ENCODE results near the gene KCNB1. TPM values are rescaled to one million over a fixed set of nuclear protein-coding genes. Genes with fewer than 3 reads are reported as not detected.

The KCNB1 gene
- total RNA-seq, 1 donor from 2014 or later = 5.7 TPM

GRCh38 chr20:49395659-49396058 is 86.8 kb downstream of the KCNB1 start:
- no peak for DNase-seq (ENCODE audit: low spot score in 2 of 2)
- FAIRE-seq = no peak

- DNase-seq (ENCODE audit: low spot score in 2 of 2) (no peak), FAIRE-seq (no peak)
Observed at GRCh38 chr20:49395183-49395582, 87.3 kb downstream of the KCNB1 start.

- no peak for DNase-seq (ENCODE audit: low spot score in 2 of 2)
- FAIRE-seq = no peak
Observed at GRCh38 chr20:49394757-49395156, 87.7 kb downstream of the KCNB1 start.

- no peak for DNase-seq (ENCODE audit: low spot score in 2 of 2)
- FAIRE-seq = no peak
Observed at GRCh38 chr20:49394264-49394663, 88.2 kb downstream of the KCNB1 start.

GRCh38 chr20:49393803-49394202 is 88.7 kb downstream of the KCNB1 start:
- FAIRE-seq (no peak), DNase-seq (ENCODE audit: low spot score in 2 of 2) (no peak)

- DNase-seq (ENCODE audit: low spot score in 2 of 2) = no peak
Observed at GRCh38 chr20:49392745-49393144, 89.7 kb downstream of the KCNB1 start.

GRCh38 chr20:49391404-49392245 is 90.8 kb downstream of the KCNB1 start:
- FAIRE-seq = no peak

More at GRCh38 chr20:49392745-49393144, 89.7 kb downstream of the KCNB1 start:
- FAIRE-seq = no peak

GRCh38 chr20:49389854-49390253 is 92.6 kb downstream of the KCNB1 start:
- DNase-seq (ENCODE audit: low spot score in 2 of 2) (no peak), FAIRE-seq (no peak)

More at GRCh38 chr20:49391404-49392245, 90.8 kb downstream of the KCNB1 start:
- no peak for DNase-seq (ENCODE audit: low spot score in 2 of 2)

GRCh38 chr20:49388744-49389143 is 93.7 kb downstream of the KCNB1 start:
- FAIRE-seq (no peak), DNase-seq (ENCODE audit: low spot score in 2 of 2) (no peak)

GRCh38 chr20:49387581-49387939 is 94.9 kb downstream of the KCNB1 start:
- FAIRE-seq = no peak

GRCh38 chr20:49386848-49387580 is 95.5 kb downstream of the KCNB1 start:
- DNase-seq (ENCODE audit: low spot score in 2 of 2) (no peak), FAIRE-seq (no peak)

More at GRCh38 chr20:49387581-49387939, 94.9 kb downstream of the KCNB1 start:
- no peak for DNase-seq (ENCODE audit: low spot score in 2 of 2)

- no peak for FAIRE-seq
Observed at GRCh38 chr20:49385465-49385864, 97.0 kb downstream of the KCNB1 start.

GRCh38 chr20:49384437-49385434 is 97.7 kb downstream of the KCNB1 start:
- no peak for DNase-seq (ENCODE audit: low spot score in 2 of 2)
- no peak for FAIRE-seq

More at GRCh38 chr20:49385465-49385864, 97.0 kb downstream of the KCNB1 start:
- DNase-seq (ENCODE audit: low spot score in 2 of 2) = no peak

- FAIRE-seq = no peak
Observed at GRCh38 chr20:49381558-49382493, 100.6 kb downstream of the KCNB1 start.

GRCh38 chr20:49380337-49380780 is 102.1 kb downstream of the KCNB1 start:
- no peak for DNase-seq (ENCODE audit: low spot score in 2 of 2)
- no peak for FAIRE-seq

More at GRCh38 chr20:49381558-49382493, 100.6 kb downstream of the KCNB1 start:
- DNase-seq (ENCODE audit: low spot score in 2 of 2) = peak; percentile 10 to 54

- DNase-seq (ENCODE audit: low spot score in 2 of 2) (no peak), FAIRE-seq (no peak)
Observed at GRCh38 chr20:49379338-49379737, 103.1 kb downstream of the KCNB1 start.

GRCh38 chr20:49377326-49377725 is 105.1 kb downstream of the KCNB1 start:
- DNase-seq (ENCODE audit: low spot score in 2 of 2) (no peak), FAIRE-seq (no peak)

GRCh38 chr20:49375170-49375569 is 107.3 kb downstream of the KCNB1 start:
- FAIRE-seq (no peak), DNase-seq (ENCODE audit: low spot score in 2 of 2) (no peak)

- DNase-seq (ENCODE audit: low spot score in 2 of 2) (no peak), FAIRE-seq (no peak)
Observed at GRCh38 chr20:49372095-49372734, 110.3 kb downstream of the KCNB1 start.
